Natural killer cell (primary cell): Measurements from ENCODE around the gene PRR16. TPM values are rescaled to one million over a fixed set of nuclear protein-coding genes. Genes with fewer than 3 reads are reported as not detected.
A peak's percentile ranks its signal among the peaks of the same experiment; 100 is the strongest.

Source experiments
- ATAC-seq, 3 donors: fragments of 150-1000 bp in 2 of 3; fragments of 200-7000 bp in 1 of 3; cut with Tn5 transposase; 1 replicate in 1 of 3; 2 replicates in 2 of 3; pipeline ENCODE4 v1.10.0; 2021; ENCODE audit warnings: mild to moderate bottlenecking in 2 of 3, moderate library complexity in 2 of 3
- DNase-seq, 2 donors: peaks; one replicate each; pipeline versions ENCODE4 v3.0.0 to v3.0.0-alpha.2; 2013 to 2021; ENCODE audit warnings: mixed read lengths in 1 of 2
- H3K27ac ChIP-seq: one replicate; pipeline ENCODE4 v1.5.1; 2013; ENCODE audit warnings: mild to moderate bottlenecking, low read length
- H3K27me3 ChIP-seq: one replicate; pipeline ENCODE4 v1.6.1; 2013; ENCODE audit warnings: low read length; ENCODE audit not compliant: control insufficient read depth, insufficient read depth
- H3K36me3 ChIP-seq: one replicate; pipeline ENCODE4 v1.6.1; 2013; ENCODE audit warnings: low read length; ENCODE audit not compliant: control insufficient read depth, insufficient read depth
- H3K4me1 ChIP-seq: one replicate; pipeline ENCODE4 v1.6.1; 2013; ENCODE audit warnings: low read length; ENCODE audit not compliant: control insufficient read depth, insufficient read depth
- H3K4me3 ChIP-seq: one replicate; pipeline ENCODE4 v1.5.1; 2013; ENCODE audit warnings: low read length
- H3K9me3 ChIP-seq: one replicate; pipeline ENCODE4 v1.6.1; 2013; ENCODE audit warnings: low read length; ENCODE audit not compliant: control insufficient read depth, insufficient read depth
- H3K27ac Mint-ChIP-seq, 2 donors: one replicate each; pipeline ENCODE4 v1.8.0; 2022; ENCODE audit warnings: mild to moderate bottlenecking in 2 of 2, mixed read lengths in 2 of 2, moderate library complexity in 1 of 2
- H3K27me3 Mint-ChIP-seq, 2 donors: one replicate each; pipeline ENCODE4 v1.8.0; 2022; ENCODE audit warnings: low read depth in 2 of 2, mixed read lengths in 2 of 2
- H3K36me3 Mint-ChIP-seq: one replicate; pipeline ENCODE4 v1.8.0; 2022; ENCODE audit warnings: mixed read lengths
- H3K4me1 Mint-ChIP-seq, 2 donors: one replicate each; pipeline ENCODE4 v1.8.0; 2022; ENCODE audit warnings: mixed read lengths in 2 of 2
- H3K4me3 Mint-ChIP-seq: one replicate; pipeline ENCODE4 v1.8.0; 2022; ENCODE audit warnings: mild to moderate bottlenecking, moderate library complexity, mixed read lengths
- H3K9me3 Mint-ChIP-seq, 2 donors: one replicate each; pipeline ENCODE4 v1.8.0; 2022; ENCODE audit warnings: mixed read lengths in 2 of 2
- WGBS: methylation state at CpG from one replicate; pipeline ENCODE4 v1.1.7; 2013; ENCODE audit warnings: missing lambda C conversion rate; ENCODE audit not compliant: insufficient coverage; 5-methylcytosine and 5-hydroxymethylcytosine counted together
- intact Hi-C: fragments of 100-400 bp; cut with micrococcal nuclease; formaldehyde crosslinking; loops from one replicate; pipeline ENCODE4 v1.14.2; 2022
- total RNA-seq, 4 donors: library from RNA; stranded (reverse); fragments of 120-200 nt in 1 of 4; gene quantifications; one replicate each; pipeline versions ENCODE4 v1.2.3 to v1.2.4, GENCODE V29; 2013 to 2022
- TF ChIP-seq, protein P1 (sequence below): fragments of 200-600 bp; IDR thresholded peaks from one replicate; pipeline ENCODE4 v1.8.0; 2022; ENCODE audit warnings: antibody characterized with exemption

Gene PRR16
- total RNA-seq, 3 donors from 2014 or later (not counting 1 experiment from before 2014, with no cell fraction given): not detected

- Mint-ChIP-seq H3K27ac (no peak overlapping the region), H3K27me3 (no peaks in the 10 kb centered on the region), H3K4me1 (no peaks in the 10 kb centered on the region), H3K9me3 (peaks cover 8 to 10% of the 10 kb centered on the region in 2 donors), H3K4me3 (no peak overlapping the region), H3K36me3 (no peaks in the 10 kb centered on the region)
- H3K27ac ChIP-seq: no peak overlapping the region
- TF ChIP-seq, protein P1, sequence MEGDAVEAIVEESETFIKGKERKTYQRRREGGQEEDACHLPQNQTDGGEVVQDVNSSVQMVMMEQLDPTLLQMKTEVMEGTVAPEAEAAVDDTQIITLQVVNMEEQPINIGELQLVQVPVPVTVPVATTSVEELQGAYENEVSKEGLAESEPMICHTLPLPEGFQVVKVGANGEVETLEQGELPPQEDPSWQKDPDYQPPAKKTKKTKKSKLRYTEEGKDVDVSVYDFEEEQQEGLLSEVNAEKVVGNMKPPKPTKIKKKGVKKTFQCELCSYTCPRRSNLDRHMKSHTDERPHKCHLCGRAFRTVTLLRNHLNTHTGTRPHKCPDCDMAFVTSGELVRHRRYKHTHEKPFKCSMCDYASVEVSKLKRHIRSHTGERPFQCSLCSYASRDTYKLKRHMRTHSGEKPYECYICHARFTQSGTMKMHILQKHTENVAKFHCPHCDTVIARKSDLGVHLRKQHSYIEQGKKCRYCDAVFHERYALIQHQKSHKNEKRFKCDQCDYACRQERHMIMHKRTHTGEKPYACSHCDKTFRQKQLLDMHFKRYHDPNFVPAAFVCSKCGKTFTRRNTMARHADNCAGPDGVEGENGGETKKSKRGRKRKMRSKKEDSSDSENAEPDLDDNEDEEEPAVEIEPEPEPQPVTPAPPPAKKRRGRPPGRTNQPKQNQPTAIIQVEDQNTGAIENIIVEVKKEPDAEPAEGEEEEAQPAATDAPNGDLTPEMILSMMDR: no peak
- peaks cover 4% of the 10 kb centered on the region for H3K9me3 ChIP-seq
- no peaks in the 10 kb centered on the region for H3K27me3 ChIP-seq
- intact Hi-C loops: no loop called here
- no peaks in the 10 kb centered on the region for H3K4me1 ChIP-seq
- H3K36me3 ChIP-seq: no peaks in the 10 kb centered on the region
- DNase-seq (no peak), ATAC-seq (no peak)
- WGBS: 100% methylated on average over 1 of the region's 2 CpGs
- H3K4me3 ChIP-seq: no peak overlapping the region
Observed at GRCh38 chr5:120682851-120683250, 218.8 kb downstream of the PRR16 start.

DNA sequence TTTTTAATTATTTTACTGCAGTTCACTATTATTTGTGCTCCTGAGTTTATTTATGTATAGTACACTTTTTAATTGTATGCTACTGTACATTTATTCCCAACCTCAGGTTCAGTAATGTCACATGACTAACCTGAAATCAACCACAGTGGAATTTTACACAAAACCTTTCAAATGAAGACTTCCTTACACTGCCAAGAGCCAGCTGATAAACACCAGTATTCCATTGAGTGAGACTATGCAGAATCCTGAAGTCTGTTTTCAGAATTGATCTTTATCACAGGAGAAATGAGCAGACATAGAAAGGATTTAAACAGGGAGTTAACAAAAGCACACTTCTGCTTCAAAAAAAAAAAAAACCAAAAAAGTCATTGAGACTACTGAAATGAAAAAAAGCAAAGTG, 219.5 kb downstream of the PRR16 start:
- no peak overlapping the region for H3K4me3 Mint-ChIP-seq
- peaks cover 8 to 10% of the 10 kb centered on the region in 2 donors for H3K9me3 Mint-ChIP-seq
- no peak overlapping the region for H3K27ac ChIP-seq
- no peaks in the 10 kb centered on the region for H3K36me3 Mint-ChIP-seq
- no peaks in the 10 kb centered on the region for H3K4me1 ChIP-seq
- peaks cover 4% of the 10 kb centered on the region for H3K9me3 ChIP-seq
- no peaks in the 10 kb centered on the region for H3K4me1 Mint-ChIP-seq
- H3K4me3 ChIP-seq: no peak overlapping the region
- no peaks in the 10 kb centered on the region for H3K27me3 ChIP-seq
- no peaks in the 10 kb centered on the region for H3K27me3 Mint-ChIP-seq
- DNase-seq (no peak), ATAC-seq (no peak)
- H3K36me3 ChIP-seq: no peaks in the 10 kb centered on the region
- TF ChIP-seq, protein P1: no peak
- no peak overlapping the region for H3K27ac Mint-ChIP-seq
- intact Hi-C loops: no loop called here

DNA sequence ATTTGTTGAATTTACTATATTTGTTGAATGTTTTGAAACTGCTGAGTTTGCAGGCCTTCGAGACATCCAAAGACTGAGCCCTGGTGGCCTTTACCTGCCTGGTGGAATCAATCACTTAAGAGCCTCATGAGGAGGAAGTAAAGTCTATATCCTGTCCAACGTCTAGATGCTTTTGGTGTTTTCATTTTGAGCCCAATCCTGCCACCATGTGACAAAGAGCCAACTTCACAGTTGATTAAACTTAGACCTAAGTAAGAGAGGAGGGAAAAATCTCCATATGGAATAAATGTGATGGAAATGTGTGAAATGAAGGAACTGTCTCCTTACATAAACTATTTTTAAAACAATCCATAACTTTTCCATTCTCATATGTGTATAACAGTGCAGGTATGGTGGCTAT, 220.1 kb downstream of the PRR16 start:
- intact Hi-C loops: no loop called here
- no peaks in the 10 kb centered on the region for H3K4me1 ChIP-seq
- no peaks in the 10 kb centered on the region for H3K36me3 Mint-ChIP-seq
- H3K4me3 ChIP-seq: no peak overlapping the region
- H3K9me3 ChIP-seq: peaks cover 4% of the 10 kb centered on the region
- H3K9me3 Mint-ChIP-seq: peaks cover 9 to 10% of the 10 kb centered on the region in 2 donors
- DNase-seq (no peak), ATAC-seq (no peak)
- H3K36me3 ChIP-seq: no peaks in the 10 kb centered on the region
- no peaks in the 10 kb centered on the region for H3K27me3 ChIP-seq
- 82% methylated on average over 1 of the region's 2 CpGs for WGBS
- no peaks in the 10 kb centered on the region for H3K4me1 Mint-ChIP-seq
- TF ChIP-seq, protein P1: no peak
- H3K27me3 Mint-ChIP-seq: no peaks in the 10 kb centered on the region
- H3K27ac ChIP-seq: no peak overlapping the region
- no peak overlapping the region for H3K27ac Mint-ChIP-seq
- H3K4me3 Mint-ChIP-seq: no peak overlapping the region

DNA sequence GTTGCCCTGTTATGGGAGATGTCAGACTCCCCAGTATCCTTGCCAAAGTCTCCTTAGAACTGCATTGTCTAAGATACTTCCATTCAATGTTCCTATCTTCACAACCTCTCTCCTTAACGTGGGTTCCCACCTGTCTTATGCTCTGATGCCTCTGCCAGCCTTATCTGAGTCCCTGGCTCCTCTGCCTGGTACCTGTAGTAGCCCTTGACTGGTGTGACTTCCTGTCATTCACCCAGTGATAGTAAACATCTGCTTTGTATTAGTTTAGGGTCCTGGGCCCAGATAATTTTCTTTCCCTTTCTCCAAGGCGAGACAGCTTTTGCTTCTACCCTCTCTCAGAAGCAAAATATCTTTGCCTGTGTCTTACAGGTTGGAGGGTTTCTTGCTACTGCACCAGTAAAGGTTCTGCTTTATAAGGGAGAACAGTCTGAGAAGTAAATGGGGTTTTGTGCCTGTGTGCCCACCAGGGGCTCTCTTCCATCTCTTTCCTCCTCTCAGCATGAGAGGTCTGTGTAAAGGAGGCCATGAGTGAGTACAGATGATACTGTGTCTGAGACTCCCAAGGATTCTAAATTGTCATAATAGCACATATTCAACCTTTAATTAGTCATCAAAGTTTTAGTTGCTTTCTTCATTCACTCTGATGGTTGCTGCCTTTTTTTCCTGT, 220.8 kb downstream of the PRR16 start:
- Mint-ChIP-seq H3K4me1 (no peaks in the 10 kb centered on the region), H3K36me3 (no peaks in the 10 kb centered on the region), H3K4me3 (no peak overlapping the region), H3K27me3 (no peaks in the 10 kb centered on the region), H3K27ac (no peak overlapping the region), H3K9me3 (peaks cover 9 to 10% of the 10 kb centered on the region in 2 donors)
- 41% methylated on average over 1 of the region's 2 CpGs for WGBS
- H3K9me3 ChIP-seq: peaks cover 4% of the 10 kb centered on the region
- no peaks in the 10 kb centered on the region for H3K27me3 ChIP-seq
- intact Hi-C loops: no loop called here
- no peak overlapping the region for H3K27ac ChIP-seq
- no peak overlapping the region for H3K4me3 ChIP-seq
- H3K4me1 ChIP-seq: no peaks in the 10 kb centered on the region
- DNase-seq (no peak), ATAC-seq (peak in 1 of 3 donors; percentile 17)
- TF ChIP-seq, protein P1: no peak
- no peaks in the 10 kb centered on the region for H3K36me3 ChIP-seq
